Measurements from ENCODE around the gene BHLHA9.

DNA sequence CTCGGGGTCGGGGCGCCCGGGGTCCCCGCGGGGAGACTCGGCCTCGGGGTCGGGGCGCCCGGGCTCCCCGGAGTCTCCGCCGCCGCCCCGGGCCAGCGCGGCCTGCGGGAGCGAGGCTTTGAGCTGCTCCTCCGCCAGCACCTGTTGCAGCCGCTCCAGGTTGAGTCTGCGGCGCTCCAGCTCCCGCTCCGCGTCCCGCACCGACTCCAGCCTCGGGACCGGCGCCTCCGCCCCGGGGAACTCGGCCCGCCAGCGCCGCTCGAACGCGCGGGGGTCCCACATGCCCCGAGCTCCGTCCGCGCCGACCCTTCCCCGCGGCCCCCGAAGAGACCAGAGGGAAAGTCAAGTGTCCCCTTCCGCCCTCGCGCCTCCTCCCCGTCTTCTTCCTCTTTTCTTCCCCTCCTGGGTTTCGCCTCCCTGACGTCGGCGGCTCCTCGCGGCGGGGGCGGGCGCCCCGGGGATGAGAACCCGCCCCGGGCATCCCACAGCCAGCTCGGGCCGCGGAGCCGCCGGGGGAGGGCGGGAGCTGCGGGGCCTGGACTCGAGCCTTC, 40.8 kb upstream of the BHLHA9 start:
- TF ChIP-seq OSR1 (CRISPR knock-in tag; IDR thresholded peaks at IDR 0.05) = no peak
- no peak for TF ChIP-seq ZC3H10 (CRISPR knock-in tag; IDR thresholded peaks at IDR 0.05)
- TF ChIP-seq, protein P1, sequence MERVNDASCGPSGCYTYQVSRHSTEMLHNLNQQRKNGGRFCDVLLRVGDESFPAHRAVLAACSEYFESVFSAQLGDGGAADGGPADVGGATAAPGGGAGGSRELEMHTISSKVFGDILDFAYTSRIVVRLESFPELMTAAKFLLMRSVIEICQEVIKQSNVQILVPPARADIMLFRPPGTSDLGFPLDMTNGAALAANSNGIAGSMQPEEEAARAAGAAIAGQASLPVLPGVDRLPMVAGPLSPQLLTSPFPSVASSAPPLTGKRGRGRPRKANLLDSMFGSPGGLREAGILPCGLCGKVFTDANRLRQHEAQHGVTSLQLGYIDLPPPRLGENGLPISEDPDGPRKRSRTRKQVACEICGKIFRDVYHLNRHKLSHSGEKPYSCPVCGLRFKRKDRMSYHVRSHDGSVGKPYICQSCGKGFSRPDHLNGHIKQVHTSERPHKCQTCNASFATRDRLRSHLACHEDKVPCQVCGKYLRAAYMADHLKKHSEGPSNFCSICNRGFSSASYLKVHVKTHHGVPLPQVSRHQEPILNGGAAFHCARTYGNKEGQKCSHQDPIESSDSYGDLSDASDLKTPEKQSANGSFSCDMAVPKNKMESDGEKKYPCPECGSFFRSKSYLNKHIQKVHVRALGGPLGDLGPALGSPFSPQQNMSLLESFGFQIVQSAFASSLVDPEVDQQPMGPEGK (CRISPR knock-in tag; IDR thresholded peaks at IDR 0.05; ENCODE audit: borderline replicate concordance) = no peak
- TF ChIP-seq, protein P2, sequence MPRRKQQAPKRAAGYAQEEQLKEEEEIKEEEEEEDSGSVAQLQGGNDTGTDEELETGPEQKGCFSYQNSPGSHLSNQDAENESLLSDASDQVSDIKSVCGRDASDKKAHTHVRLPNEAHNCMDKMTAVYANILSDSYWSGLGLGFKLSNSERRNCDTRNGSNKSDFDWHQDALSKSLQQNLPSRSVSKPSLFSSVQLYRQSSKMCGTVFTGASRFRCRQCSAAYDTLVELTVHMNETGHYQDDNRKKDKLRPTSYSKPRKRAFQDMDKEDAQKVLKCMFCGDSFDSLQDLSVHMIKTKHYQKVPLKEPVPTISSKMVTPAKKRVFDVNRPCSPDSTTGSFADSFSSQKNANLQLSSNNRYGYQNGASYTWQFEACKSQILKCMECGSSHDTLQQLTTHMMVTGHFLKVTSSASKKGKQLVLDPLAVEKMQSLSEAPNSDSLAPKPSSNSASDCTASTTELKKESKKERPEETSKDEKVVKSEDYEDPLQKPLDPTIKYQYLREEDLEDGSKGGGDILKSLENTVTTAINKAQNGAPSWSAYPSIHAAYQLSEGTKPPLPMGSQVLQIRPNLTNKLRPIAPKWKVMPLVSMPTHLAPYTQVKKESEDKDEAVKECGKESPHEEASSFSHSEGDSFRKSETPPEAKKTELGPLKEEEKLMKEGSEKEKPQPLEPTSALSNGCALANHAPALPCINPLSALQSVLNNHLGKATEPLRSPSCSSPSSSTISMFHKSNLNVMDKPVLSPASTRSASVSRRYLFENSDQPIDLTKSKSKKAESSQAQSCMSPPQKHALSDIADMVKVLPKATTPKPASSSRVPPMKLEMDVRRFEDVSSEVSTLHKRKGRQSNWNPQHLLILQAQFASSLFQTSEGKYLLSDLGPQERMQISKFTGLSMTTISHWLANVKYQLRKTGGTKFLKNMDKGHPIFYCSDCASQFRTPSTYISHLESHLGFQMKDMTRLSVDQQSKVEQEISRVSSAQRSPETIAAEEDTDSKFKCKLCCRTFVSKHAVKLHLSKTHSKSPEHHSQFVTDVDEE (CRISPR knock-in tag; IDR thresholded peaks at IDR 0.05) = no peak
- TF ChIP-seq, protein P3, sequence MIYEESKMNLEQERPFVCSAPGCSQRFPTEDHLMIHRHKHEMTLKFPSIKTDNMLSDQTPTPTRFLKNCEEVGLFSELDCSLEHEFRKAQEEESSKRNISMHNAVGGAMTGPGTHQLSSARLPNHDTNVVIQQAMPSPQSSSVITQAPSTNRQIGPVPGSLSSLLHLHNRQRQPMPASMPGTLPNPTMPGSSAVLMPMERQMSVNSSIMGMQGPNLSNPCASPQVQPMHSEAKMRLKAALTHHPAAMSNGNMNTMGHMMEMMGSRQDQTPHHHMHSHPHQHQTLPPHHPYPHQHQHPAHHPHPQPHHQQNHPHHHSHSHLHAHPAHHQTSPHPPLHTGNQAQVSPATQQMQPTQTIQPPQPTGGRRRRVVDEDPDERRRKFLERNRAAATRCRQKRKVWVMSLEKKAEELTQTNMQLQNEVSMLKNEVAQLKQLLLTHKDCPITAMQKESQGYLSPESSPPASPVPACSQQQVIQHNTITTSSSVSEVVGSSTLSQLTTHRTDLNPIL (CRISPR knock-in tag; IDR thresholded peaks at IDR 0.05; ENCODE audit: low read depth) = no peak
- no peak for TF ChIP-seq ZFP3 (CRISPR knock-in tag; IDR thresholded peaks at IDR 0.05)
- no peak for TF ChIP-seq ESRRG (CRISPR knock-in tag; IDR thresholded peaks at IDR 0.05)
- TF ChIP-seq, protein P4, sequence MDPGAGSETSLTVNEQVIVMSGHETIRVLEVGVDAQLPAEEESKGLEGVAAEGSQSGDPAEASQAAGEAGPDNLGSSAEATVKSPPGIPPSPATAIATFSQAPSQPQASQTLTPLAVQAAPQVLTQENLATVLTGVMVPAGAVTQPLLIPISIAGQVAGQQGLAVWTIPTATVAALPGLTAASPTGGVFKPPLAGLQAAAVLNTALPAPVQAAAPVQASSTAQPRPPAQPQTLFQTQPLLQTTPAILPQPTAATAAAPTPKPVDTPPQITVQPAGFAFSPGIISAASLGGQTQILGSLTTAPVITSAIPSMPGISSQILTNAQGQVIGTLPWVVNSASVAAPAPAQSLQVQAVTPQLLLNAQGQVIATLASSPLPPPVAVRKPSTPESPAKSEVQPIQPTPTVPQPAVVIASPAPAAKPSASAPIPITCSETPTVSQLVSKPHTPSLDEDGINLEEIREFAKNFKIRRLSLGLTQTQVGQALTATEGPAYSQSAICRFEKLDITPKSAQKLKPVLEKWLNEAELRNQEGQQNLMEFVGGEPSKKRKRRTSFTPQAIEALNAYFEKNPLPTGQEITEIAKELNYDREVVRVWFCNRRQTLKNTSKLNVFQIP (CRISPR knock-in tag; IDR thresholded peaks at IDR 0.05; ENCODE audit: borderline replicate concordance, low read depth) = no peak
- no peak for TF ChIP-seq GLIS3 (CRISPR knock-in tag; IDR thresholded peaks at IDR 0.05)
- no peak for TF ChIP-seq ARNTL (CRISPR knock-in tag; IDR thresholded peaks at IDR 0.05; ENCODE audit: borderline replicate concordance, low read depth)
- no peak for TF ChIP-seq ZFP30 (CRISPR knock-in tag; IDR thresholded peaks at IDR 0.05)
- no peak for TF ChIP-seq TOX (CRISPR knock-in tag; IDR thresholded peaks at IDR 0.05; ENCODE audit: borderline replicate concordance)

Measured in SK-N-SH treated with all-trans-retinoic acid at 6 μM for 48 hours (cell line).